ENCODE measurements around the gene CCDC88C. TPM values are rescaled to one million over a fixed set of nuclear protein-coding genes. Genes with fewer than 3 reads are reported as not detected.

The CCDC88C gene
- total RNA-seq, 1 experiment from 2014 or later, result 19.7 TPM

DNA sequence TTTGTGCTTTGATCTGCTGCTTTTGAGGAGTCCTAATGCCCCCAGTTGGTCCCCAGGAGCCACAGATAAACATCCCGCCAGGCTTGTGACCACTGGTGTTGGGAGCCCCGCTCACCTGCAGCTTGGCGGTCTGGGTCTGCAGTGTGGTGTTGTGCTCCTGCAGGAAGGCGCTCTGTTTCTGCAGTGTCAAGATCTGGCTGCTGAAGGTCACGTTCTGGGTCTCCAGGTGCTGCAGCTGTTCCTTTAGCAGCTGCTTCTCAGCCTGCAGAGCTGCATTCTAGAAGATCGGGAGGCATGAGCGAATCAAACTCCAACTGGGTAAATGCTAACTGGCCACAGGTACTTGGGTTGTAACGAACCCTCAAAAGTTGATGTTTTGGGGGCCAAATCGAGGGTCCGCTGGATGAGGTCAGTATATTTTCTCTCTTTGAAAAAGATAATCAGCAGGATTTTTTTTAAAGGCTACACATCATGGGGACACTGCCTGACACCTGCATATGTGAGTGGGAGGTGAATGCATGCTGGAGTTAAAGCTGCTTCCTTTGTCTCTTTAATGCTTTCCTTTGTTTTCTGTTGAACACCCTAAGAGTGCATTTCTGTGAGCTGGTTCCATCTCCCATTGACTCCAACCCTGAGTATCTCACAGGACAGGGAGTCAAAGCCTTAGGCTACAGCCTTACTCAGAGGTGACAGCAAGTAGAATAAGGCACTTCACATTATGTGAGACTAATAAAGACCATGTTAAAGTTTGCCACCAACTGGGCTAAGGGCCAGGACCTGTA, 111.8 kb downstream of the CCDC88C start:
- TF ChIP-seq EZH2phosphoT487 (IDR thresholded peaks at IDR 0.05; ENCODE audit: borderline replicate concordance, low read length) (no peak), EZH2 (IDR thresholded peaks at IDR 0.05; ENCODE audit: low read length, unreplicated experiment) (no peak), CTCF (conservative IDR thresholded peaks at IDR 0.05; ENCODE audit: low read depth, low read length) (no peak)
- no peaks in the 10 kb centered on the region for H3K27me3 ChIP-seq (ENCODE audit: low read length)
- no peaks in the 10 kb centered on the region for H3K79me2 ChIP-seq (ENCODE audit: low read length)
- no peak overlapping the region for H3K4me3 ChIP-seq (ENCODE audit: low read length)
- H3K9me3 ChIP-seq (ENCODE audit: low read length), result no peaks in the 10 kb centered on the region
- no peaks in the 10 kb centered on the region for H3K9me2 ChIP-seq (replicated peaks; ENCODE audit: low read length)
- no peaks in the 10 kb centered on the region for H3F3A ChIP-seq (ENCODE audit: low read length, unreplicated experiment)
- peaks cover 5% of the 10 kb centered on the region for H3K4me1 ChIP-seq (ENCODE audit: insufficient read depth, low read length)
- CTCF ChIA-PET, result no interaction called here
- H3K36me3 ChIP-seq (ENCODE audit: low read depth, low read length), result peaks cover 16% of the 10 kb centered on the region; the same call in 1 of the 2 replicates
- no peak overlapping the region for H3K27ac ChIP-seq (ENCODE audit: low read length)
- intact Hi-C loops (cut with micrococcal nuclease), result no loop called here
- no peak for ATAC-seq
- no peak overlapping the region for H2AFZ ChIP-seq (ENCODE audit: low read length)
- no TSS peak for BruUV-seq (replicated peaks)
- DNase-seq, result no peak
- H4K20me1 ChIP-seq (ENCODE audit: low read length), result no peaks in the 10 kb centered on the region
- POLR2A ChIA-PET (ENCODE audit: unreplicated experiment), result no interaction called here
- no peak overlapping the region for H3K4me2 ChIP-seq (ENCODE audit: low read length)
- no peak overlapping the region for H3K9ac ChIP-seq (ENCODE audit: low read length)

- H3K36me3 ChIP-seq (ENCODE audit: low read depth, low read length), result peaks cover 18% of the 10 kb centered on the region; the same call in 1 of the 2 replicates
Observed at GRCh38 chr14:91303924-91304229, 113.7 kb downstream of the CCDC88C start.

More at GRCh38 chr14:91303924-91304229, 113.7 kb downstream of the CCDC88C start:
- no peak overlapping the region for H3K27ac ChIP-seq (ENCODE audit: low read length)
- H3K4me1 ChIP-seq (ENCODE audit: insufficient read depth, low read length), result peaks cover 24% of the 10 kb centered on the region
- DNase-seq (no peak), ATAC-seq (no peak)
- H3K4me3 ChIP-seq (ENCODE audit: low read length), result no peak overlapping the region
- intact Hi-C loops (cut with micrococcal nuclease), result no loop called here
- no peaks in the 10 kb centered on the region for H3K9me2 ChIP-seq (replicated peaks; ENCODE audit: low read length)
- no peak for TF ChIP-seq EZH2phosphoT487 (IDR thresholded peaks at IDR 0.05; ENCODE audit: borderline replicate concordance, low read length)
- TF ChIP-seq CTCF (conservative IDR thresholded peaks at IDR 0.05; ENCODE audit: low read depth, low read length), result no peak
- TF ChIP-seq EZH2 (IDR thresholded peaks at IDR 0.05; ENCODE audit: low read length, unreplicated experiment), result no peak
- no peaks in the 10 kb centered on the region for H3K79me2 ChIP-seq (ENCODE audit: low read length)
- no peak overlapping the region for H3K4me2 ChIP-seq (ENCODE audit: low read length)
- no peaks in the 10 kb centered on the region for H3F3A ChIP-seq (ENCODE audit: low read length, unreplicated experiment)
- H3K27me3 ChIP-seq (ENCODE audit: low read length), result no peaks in the 10 kb centered on the region
- POLR2A ChIA-PET (ENCODE audit: unreplicated experiment), result no interaction called here
- BruUV-seq (replicated peaks), result no TSS peak
- no peak overlapping the region for H3K9ac ChIP-seq (ENCODE audit: low read length)
- CTCF ChIA-PET, result no interaction called here
- H2AFZ ChIP-seq (ENCODE audit: low read length), result no peak overlapping the region
- H3K9me3 ChIP-seq (ENCODE audit: low read length), result no peaks in the 10 kb centered on the region
- H4K20me1 ChIP-seq (ENCODE audit: low read length), result no peaks in the 10 kb centered on the region

Measured in PC-3 (cell line).